Activated CD8-positive, alpha-beta memory T cell treated with anti-CD3 and anti-CD28 coated beads, Interleukin-2, amount 50 U/mL, for 24 hours (primary cell): ENCODE measurements around the gene HDGF.

Experiments used
- DNase-seq: peaks from one replicate; pipeline ENCODE4 v3.0.0-alpha.2; 2020; ENCODE audit errors: extremely low read depth

HDGF gene

DNA sequence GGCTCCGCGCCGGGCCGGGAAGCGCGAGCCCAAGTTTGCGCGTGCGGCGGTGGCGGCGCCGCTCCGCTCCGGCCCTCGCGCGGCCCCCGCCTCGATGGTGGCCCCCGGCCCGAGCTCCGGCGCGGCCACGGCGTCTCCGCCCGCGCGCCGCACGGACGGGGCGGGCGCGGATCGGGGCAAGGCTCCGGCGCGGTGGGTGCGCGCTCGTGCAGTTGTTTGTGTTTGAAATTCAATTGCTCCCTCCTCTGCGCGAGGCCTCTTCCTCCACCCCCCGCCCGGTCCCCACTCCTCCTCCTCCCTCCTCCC lies at the start of gene HDGF:
Gene HDGF, minus strand, starts transcription at position 225 of the 306 bp plus-strand sequence. CDS start 246 bp downstream, outside the sequence.
- no peak for DNase-seq

DNA sequence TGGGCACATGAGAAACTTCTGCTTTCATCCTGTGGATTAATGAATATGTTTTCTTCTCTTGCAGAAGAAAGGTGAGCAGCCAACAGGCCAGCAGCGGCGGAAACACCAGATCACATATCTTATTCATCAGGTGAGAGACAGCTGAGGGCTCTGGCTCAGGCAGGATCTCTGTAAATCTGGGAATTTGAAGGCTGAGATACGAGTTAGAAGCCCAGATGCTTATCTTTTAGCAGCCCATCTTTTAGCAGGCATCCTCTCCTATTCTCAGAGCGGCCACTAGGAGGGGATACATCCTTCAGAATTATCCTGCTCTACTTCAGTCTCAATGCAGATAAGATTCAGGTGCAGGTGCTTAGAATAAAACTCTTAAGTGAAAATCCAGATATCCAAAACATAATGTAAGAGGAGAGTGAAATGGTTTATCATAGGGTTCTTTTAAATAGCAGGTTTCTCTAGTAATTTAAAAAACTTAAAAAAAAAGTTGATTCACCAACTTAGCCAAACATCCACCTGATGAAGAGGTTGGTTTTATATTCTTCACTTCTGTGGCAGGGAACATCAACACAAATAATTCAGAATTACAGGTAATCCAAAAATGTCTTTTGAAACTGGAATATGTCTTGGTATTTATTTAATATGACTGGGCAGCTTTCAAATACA lies 45.9 kb upstream of the HDGF start:
- DNase-seq, result no peak

DNA sequence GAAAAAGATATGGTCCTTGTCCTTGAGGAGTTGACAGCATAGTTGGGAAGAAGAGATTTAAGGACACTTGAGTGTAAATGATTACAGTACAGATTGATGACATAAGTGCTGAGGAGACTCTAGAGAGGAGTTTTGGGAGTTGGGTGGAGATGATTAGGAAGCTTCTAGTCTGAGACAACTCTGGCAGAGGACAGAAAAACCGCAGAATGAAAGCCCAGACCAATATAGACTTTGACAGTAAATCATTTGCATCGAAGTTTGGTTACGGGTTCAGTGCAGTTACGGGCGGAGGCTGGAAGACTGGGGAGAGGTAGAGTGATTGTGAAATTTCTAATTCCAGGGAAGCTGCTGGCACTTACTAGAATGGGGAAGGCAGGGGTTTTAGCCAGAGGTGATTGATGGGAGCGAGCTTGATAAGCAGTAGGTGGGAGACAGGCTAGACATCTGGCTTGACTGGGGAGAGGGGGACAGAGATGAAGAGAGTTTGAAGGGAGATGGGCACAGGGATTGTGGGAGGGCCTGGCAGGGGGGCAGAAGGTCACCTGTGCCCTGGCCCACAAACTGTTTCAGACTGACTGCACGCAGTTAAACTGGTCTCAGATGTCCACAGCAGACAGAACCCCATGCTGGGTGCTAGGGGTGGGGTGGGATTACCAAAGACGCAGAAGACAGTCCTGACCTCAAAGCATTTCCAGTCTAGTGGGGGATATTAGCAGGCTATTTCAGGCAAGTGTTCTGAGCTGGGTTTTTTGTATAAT lies 45.0 kb upstream of the HDGF start:
- no peak for DNase-seq

DNA sequence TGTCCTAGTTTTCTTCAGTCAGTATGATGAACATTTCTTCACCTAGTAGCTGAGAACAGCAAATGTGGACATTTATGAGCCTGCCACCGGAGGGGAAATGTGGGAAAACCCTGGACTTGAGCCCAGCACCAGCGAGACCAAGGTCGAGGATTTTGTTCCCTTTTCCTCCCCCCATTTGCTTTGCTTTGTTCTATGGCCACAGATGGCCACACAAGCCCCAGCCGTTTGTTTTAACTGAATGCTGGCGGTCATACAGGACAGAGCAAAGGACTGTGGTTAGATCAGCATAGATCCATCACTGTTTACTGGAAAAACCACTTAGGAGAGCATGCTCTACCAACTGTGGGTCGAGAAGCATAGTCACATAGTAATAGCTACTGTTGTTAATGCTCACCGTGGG lies 44.3 kb upstream of the HDGF start:
- no peak for DNase-seq

DNA sequence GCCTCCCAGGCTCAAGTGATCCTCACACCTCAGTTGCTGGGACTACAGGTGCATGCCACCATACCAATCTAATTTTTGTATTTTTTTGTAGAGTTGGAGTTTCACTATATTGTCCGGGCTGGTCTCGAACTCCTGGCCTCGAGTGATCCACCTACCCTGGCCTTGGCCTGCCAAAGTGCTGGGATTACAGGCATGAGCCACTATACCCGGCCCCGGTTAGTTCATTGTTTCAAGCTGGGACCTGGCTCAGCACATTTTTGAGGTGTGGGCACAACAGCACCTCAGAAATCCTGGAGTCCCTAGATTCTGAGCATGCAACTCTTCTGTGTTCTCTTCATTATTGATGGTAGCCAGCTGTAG lies 43.9 kb upstream of the HDGF start:
- DNase-seq, result no peak

DNA sequence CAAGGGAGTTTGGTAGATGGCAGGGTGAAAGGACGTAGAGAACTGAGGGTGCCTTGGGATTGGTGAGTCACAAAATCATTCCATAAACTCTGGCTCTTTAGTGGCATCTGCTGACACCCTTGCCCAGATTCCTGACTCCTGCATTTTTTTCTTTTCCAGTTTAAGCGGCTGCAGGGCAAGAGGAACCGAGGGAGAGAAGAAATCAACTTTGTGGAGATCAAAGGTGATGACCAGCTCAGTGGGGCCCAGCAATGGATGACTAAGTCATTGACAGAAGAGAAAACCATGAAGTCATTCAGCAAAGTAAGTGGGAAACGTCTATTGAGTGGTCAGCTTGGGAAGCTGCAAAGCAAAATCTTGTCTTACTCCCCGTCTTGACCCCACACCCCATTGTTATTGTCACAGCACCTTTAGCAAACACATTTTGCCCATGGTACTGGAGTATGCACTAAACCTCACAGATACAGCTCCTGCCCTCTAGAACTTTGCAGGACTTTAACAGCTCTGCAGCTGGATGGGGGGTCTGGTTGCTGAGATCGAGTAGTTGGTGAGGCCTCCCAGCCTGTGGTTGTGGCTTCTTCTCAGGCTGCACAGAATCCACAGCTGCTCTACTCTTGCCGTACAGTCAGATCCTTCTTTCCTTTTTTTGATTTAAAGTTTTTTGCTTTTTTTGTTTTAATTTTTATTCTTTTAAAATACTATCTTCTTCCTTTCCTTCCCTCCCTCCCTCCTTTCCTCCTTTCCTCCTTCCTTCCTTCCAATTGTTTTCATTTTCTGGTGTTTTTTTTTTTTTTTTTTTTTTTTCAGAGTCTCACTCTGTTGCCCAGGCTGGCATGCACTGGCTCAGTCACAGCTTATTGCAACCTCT lies 43.3 kb upstream of the HDGF start:
- DNase-seq, result no peak

DNA sequence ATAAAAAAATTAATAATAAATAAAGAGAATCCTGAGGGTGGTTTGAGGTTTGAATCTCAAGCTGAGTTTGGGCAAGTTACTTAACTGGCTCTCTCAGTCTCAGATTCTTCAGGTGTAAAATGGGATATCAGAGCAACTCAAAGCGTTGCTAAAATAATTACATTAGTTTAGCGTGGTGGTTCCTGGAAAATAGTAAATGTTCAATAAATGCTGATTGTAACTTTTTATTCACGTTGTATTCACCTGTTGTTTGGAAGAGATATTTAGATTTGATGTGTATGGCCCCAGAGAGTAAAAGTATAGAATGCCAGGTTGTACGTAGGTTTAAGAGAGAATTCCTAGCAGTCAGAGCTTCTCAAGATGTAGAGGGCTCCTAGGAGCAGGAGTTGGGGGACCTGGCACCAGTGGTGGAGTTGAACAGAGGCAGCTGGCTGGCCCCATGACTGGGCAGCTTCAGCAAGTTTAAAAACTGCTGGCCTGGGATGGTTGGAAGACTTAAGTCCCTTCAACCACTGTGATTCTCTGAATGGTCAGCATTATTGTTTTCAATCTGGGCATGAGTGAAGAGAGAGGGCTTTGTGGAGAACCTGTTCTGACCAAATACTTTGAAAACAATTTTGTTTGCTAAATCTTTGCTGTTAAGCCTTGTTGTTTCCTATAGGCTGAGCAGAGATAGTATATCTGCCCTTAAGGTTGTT lies 38.3 kb upstream of the HDGF start:
- DNase-seq, result no peak

DNA sequence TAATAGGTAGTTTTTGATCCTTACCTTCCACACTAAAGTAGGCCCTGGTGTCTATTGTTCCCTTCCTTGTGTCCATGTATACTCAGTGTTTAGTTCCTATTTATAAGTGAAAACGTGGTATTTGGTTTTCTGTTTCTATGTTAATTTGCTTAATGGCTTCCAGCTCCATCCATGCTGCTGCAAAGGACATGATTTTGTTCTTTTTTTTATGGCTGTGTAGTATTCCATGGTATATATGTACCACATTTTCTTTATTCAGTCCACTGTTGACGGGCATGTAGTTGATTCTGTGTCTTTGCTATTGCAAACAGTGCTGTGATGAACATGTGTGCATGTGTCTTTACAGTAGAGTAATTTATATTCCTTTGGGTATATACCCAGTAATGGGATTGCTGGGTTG lies 36.7 kb upstream of the HDGF start:
- DNase-seq, result no peak

DNA sequence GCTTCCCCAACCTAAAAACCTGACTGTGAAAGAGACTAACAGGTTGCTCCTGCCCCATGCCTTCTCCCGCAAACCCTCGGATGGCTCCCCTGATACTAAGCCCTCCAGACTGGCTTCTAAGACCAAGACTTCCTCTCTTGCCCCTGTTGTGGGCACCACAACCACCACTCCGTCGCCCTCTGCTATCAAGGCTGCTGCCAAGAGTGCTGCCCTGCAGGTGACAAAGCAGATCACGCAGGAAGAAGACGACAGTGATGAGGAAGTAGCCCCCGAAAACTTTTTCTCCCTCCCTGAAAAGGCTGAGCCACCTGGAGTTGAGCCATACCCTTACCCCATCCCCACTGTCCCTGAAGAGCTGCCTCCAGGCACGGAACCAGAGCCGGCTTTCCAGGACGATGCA lies 35.2 kb upstream of the HDGF start:
- no peak for DNase-seq

DNA sequence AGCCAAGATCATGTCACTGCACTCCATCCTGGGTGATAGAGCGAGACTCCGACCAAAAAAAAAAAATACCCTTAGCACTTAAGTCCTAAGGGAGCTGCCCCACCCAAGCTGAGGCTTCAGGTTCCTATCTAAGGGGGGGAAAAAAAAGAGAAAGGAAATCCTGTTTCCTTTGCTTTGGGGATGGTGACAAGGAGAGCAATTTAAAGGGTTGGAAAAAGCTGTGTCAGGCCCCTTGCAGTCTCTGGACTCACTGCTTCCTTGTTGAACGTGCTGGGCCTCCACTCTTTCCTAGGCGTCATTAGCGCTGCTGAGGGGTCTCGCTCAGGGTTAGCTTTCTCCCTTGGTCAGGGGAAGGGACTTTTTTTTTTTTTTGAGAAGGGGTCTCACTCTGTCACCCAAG lies 34.0 kb upstream of the HDGF start:
- DNase-seq, result no peak

DNA sequence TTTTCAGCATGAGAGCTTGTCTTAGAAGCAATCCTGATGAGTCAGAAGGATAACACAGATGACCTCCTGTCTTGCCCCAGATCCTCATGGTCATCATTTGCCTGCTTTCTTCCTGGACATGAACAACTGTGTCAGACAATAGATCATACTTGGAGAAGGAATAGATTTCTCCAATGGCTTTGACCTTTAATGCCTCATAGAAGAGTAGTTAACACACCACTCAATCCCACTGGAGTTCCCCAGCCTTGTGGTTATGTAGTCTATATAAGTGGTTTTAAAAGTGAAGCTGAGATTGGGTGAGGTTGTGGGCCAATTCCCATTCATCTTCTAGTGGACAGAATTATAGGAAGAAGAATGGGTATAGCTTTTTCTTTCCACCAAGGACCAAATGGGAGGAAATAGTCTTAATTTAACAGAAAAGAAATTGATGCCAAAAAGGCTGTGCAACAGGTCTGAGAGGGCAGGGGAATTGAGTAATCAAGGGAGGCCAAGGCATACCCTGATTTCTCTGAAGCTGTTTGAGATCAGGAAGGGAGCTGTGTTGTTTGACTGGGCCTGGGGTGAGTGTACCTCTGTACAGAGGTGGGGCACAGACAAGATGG lies 30.2 kb upstream of the HDGF start:
- DNase-seq, result no peak

DNA sequence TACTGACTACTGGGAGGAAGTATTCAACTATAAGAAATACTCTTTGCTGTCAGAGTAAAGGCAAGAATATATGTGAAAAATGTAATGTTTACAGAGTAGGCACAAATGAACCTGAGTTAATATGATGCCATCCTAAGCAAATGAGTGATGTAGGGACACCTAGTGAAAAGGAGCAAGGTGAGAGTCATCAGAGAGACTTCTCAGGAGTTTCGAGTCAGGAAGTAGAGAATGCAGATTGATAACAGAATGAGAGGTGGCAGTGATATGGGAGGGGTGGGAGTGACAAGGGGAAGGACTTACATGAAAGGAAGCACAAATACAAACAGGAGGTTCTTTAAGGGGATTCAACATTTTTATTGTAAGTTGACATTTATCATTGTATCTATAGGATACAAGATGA lies 26.1 kb upstream of the HDGF start:
- DNase-seq, result no peak

DNA sequence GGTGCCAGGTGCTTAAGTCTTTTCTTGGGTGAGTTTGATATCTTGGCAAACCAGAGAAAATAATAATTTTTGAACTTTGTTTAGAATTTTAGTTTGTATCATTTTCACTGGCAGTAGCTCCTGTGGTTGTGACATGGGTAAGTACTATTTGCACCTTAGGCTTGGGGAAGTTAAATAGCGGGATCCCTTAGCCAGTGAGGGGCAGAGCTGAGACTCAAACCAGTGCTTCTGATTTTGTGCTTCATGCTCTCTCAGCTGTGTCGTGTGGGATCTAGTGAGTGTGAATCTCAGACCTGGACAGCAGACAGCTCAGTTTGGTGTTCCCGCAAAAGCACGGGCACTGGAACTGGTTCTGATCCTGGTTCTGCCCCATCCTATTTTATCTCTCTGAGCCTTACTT lies 25.5 kb upstream of the HDGF start:
- DNase-seq, result no peak

DNA sequence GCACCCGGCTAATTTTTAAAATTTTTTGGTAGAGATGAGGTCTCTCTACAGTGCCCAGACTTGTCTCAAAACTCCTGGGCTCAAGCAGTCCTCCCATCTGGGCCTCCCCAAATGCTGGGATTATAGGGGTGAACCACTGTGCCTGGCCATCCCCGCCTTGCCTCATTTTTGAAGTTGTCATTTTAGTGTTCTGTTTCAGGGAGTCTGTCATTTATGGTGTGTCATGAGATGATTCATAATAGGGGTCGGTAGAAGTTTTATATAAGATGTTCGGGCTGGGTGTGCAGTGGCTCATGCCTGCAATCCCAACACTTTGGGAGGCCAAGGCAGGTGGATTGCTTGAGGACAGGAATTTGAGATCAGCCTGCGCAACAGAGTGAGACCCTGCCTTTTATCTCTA lies 24.3 kb upstream of the HDGF start:
- DNase-seq, result no peak

DNA sequence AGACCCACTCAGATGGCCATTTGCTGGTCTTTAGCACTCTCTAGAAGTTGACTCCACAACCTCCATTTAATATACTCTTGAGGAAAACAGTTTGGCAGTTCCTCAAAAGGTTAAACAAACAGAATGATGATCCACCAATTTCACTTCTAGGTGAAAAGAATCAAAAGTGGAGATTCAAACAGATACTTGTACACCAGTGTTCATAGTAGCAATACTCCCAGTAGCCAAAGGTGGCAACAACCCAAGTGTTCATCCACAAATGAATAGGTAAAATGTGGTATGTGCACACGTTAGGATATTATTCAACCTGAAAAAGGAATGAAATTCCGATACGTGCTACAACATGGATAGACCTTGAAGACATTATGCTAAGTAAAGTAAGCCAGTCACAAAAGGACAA lies 22.1 kb upstream of the HDGF start:
- no peak for DNase-seq

DNA sequence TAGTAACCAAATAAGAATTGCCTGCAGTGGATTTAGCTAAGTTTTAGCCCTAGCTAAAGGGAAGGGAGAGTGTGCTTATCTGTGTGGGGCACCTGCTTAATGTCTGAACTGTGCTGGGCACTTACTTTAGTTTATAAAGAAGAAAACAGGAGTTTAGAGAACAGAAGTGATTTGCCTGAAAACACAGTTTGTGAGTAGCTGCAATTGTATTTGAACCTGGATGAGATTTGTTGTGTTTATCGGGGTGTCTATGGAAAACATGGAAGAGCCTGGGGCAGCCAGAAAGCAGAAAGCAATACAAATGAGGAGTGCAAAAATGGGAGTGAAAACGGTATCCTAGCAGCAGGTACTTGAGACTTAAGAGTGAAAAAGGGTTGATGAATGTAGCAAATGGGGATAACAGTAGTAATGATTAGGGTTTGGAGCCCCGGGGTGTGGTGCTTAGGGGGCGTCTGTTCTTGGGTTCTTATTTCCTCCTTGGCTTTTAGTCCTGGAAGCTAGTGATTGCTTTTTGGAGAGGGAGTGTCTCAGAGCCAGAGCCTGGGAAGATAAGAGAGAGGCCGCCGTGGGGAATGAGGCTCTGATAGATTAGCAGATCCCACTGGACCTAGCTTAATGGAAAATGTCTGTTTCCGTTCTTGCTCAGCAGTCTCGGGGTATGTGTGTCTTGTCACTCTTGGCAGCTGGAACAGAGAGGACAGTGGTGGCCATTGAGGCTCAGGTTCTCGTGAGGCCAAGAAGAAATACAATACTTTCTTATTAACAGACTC lies 21.4 kb upstream of the HDGF start:
- DNase-seq, result no peak

DNA sequence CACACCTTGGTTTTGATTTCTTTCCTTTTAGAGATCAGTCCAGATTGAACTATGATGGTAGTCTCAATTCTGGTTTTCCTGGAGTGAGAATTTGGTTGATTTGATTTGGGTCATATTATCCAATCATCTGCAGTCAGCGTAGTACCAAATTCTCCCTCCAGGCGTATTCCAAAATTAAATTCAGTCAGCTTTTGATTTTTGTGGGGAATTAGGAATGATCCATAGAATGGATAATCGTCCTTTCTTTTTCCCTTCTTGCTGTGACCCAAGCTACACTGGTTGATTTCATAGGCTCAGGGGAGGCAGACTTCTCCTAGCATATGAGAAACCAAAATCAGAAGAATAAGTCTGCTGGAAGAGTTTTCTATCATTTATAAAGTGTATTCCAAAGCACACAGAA lies 20.7 kb upstream of the HDGF start:
- no peak for DNase-seq

DNA sequence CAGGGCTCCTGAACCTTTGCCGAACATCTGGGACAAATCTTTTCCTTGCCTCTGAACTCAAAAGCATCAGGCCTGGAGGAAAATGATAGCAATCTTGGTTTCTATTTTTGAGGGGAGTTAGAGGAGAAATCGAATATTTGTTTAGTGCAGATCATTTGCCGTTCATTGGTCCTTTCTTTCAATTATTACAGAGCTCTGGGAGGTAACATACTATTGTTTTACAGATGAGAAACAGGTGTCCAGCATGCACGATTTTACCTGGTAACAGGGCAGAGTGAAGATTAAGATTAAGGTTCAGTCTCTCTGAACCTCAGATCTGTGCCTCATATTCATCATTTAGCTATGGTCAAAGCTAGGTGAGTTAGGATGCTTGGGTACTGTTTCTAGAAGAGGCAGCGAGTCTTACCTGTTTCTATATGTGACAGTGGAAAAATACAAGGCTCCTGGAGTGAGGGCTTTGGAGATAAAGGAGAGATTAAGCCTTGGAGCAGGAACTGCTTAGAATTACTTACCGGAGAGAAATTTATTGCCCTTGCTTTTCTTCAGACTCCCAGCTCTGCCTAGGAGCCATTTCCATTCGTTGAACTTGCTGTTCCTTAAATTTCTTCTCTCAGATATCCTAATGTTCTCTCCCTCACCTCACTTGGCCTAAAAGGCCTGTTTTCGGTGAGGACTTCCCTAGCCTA lies 17.3 kb upstream of the HDGF start:
- no peak for DNase-seq

DNA sequence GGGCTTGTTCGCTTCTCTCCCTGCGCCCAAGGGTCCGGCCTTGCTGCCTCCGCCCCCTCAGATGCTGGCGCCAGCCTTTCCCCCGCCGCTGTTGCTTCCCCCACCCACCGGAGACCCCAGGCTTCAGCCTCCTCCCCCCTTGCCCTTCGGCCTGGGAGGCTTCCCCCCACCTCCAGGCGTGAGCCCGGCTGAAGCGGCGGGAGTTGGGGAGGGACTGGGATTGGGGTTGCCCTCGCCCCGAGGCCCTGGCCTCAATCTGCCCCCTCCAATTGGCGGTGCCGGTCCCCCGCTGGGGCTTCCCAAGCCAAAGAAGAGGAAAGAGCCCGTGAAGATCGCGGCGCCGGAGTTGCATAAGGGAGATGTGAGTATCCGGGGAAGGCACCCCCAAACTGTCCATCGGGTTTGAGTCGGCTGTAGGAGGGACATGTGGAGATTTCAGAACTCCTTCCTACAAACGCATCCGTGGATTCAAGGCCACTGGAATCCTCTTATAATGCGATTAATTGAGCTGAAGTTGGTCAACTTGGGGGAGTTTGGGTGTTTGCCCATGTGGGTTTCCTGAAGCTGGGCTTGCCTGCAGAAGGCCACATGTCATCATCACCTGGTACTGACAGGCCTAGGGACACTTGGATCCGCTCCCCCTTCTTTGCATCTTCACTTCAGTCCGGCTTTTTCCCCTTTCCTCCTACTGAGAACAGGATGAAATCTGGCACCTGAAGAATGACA lies 16.6 kb upstream of the HDGF start:
- no peak for DNase-seq
